Measurements from ENCODE around the gene ENDOV.

Gene ENDOV

GRCh38 chr17:80380068-80380467 is 34.9 kb upstream of the ENDOV start:
- Histone ChIP-seq H3K4me3 (ENCODE audit: low read length) (no peak overlapping the region), H3K36me3 (ENCODE audit: insufficient read depth, low read length) (peaks cover 94% of the 10 kb centered on the region), H3K27me3 (ENCODE audit: control insufficient read depth, insufficient read depth, low read length) (no peaks in the 10 kb centered on the region), H3K9ac (ENCODE audit: low read depth, low read length) (no peak overlapping the region), H3K4me1 (ENCODE audit: control insufficient read depth, insufficient read depth, low read length) (no peaks in the 10 kb centered on the region), H3K9me3 (replicated peaks; ENCODE audit: low read length) (no peaks in the 10 kb centered on the region), H3K4me2 (ENCODE audit: low read length) (no peak overlapping the region)

- H3K9ac ChIP-seq (ENCODE audit: low read depth, low read length): no peak overlapping the region
- H3K4me3 ChIP-seq (ENCODE audit: low read length): no peak overlapping the region
- H3K36me3 ChIP-seq (ENCODE audit: insufficient read depth, low read length): peaks cover 96% of the 10 kb centered on the region
- H3K27me3 ChIP-seq (ENCODE audit: control insufficient read depth, insufficient read depth, low read length): no peaks in the 10 kb centered on the region
- no peaks in the 10 kb centered on the region for H3K9me3 ChIP-seq (replicated peaks; ENCODE audit: low read length)
- no peaks in the 10 kb centered on the region for H3K4me1 ChIP-seq (ENCODE audit: control insufficient read depth, insufficient read depth, low read length)
- no peak overlapping the region for H3K4me2 ChIP-seq (ENCODE audit: low read length)
These were observed 34.4 kb upstream of the ENDOV start for GRCh38 chr17:80380555-80381002.

GRCh38 chr17:80381416-80381923 is 33.5 kb upstream of the ENDOV start:
- Histone ChIP-seq H3K4me3 (ENCODE audit: low read length) (no peak overlapping the region), H3K4me1 (ENCODE audit: control insufficient read depth, insufficient read depth, low read length) (no peaks in the 10 kb centered on the region), H3K36me3 (ENCODE audit: insufficient read depth, low read length) (peaks cover 95% of the 10 kb centered on the region), H3K4me2 (ENCODE audit: low read length) (no peak overlapping the region), H3K27me3 (ENCODE audit: control insufficient read depth, insufficient read depth, low read length) (no peaks in the 10 kb centered on the region), H3K9me3 (replicated peaks; ENCODE audit: low read length) (no peaks in the 10 kb centered on the region), H3K9ac (ENCODE audit: low read depth, low read length) (no peak overlapping the region)

GRCh38 chr17:80382446-80382845 is 32.5 kb upstream of the ENDOV start:
- Histone ChIP-seq H3K4me3 (ENCODE audit: low read length) (no peak overlapping the region), H3K9me3 (replicated peaks; ENCODE audit: low read length) (no peaks in the 10 kb centered on the region), H3K36me3 (ENCODE audit: insufficient read depth, low read length) (peaks cover 96% of the 10 kb centered on the region), H3K4me2 (ENCODE audit: low read length) (no peak overlapping the region), H3K4me1 (ENCODE audit: control insufficient read depth, insufficient read depth, low read length) (no peaks in the 10 kb centered on the region), H3K9ac (ENCODE audit: low read depth, low read length) (no peak overlapping the region), H3K27me3 (ENCODE audit: control insufficient read depth, insufficient read depth, low read length) (no peaks in the 10 kb centered on the region)

GRCh38 chr17:80382956-80383355 is 32.0 kb upstream of the ENDOV start:
- Histone ChIP-seq H3K9ac (ENCODE audit: low read depth, low read length) (no peak overlapping the region), H3K4me3 (ENCODE audit: low read length) (no peak overlapping the region), H3K9me3 (replicated peaks; ENCODE audit: low read length) (no peaks in the 10 kb centered on the region), H3K36me3 (ENCODE audit: insufficient read depth, low read length) (peaks cover 95% of the 10 kb centered on the region), H3K4me2 (ENCODE audit: low read length) (no peak overlapping the region), H3K4me1 (ENCODE audit: control insufficient read depth, insufficient read depth, low read length) (no peaks in the 10 kb centered on the region), H3K27me3 (ENCODE audit: control insufficient read depth, insufficient read depth, low read length) (no peaks in the 10 kb centered on the region)

GRCh38 chr17:80384078-80384960 is 30.6 kb upstream of the ENDOV start:
- no peak overlapping the region for H3K4me3 ChIP-seq (ENCODE audit: low read length)
- peaks cover 96% of the 10 kb centered on the region for H3K36me3 ChIP-seq (ENCODE audit: insufficient read depth, low read length)

GRCh38 chr17:80385046-80385445 is 29.9 kb upstream of the ENDOV start:
- Histone ChIP-seq H3K36me3 (ENCODE audit: insufficient read depth, low read length) (peaks cover 97% of the 10 kb centered on the region), H3K4me2 (ENCODE audit: low read length) (no peak overlapping the region), H3K4me1 (ENCODE audit: control insufficient read depth, insufficient read depth, low read length) (no peaks in the 10 kb centered on the region), H3K9ac (ENCODE audit: low read depth, low read length) (no peak overlapping the region), H3K9me3 (replicated peaks; ENCODE audit: low read length) (no peaks in the 10 kb centered on the region), H3K4me3 (ENCODE audit: low read length) (no peak overlapping the region), H3K27me3 (ENCODE audit: control insufficient read depth, insufficient read depth, low read length) (no peaks in the 10 kb centered on the region)

More at GRCh38 chr17:80384078-80384960, 30.6 kb upstream of the ENDOV start:
- Histone ChIP-seq H3K4me1 (ENCODE audit: control insufficient read depth, insufficient read depth, low read length) (no peaks in the 10 kb centered on the region), H3K9ac (ENCODE audit: low read depth, low read length) (no peak overlapping the region), H3K9me3 (replicated peaks; ENCODE audit: low read length) (no peaks in the 10 kb centered on the region), H3K27me3 (ENCODE audit: control insufficient read depth, insufficient read depth, low read length) (no peaks in the 10 kb centered on the region), H3K4me2 (ENCODE audit: low read length) (no peak overlapping the region)

- no peaks in the 10 kb centered on the region for H3K9me3 ChIP-seq (replicated peaks; ENCODE audit: low read length)
- H3K27me3 ChIP-seq (ENCODE audit: control insufficient read depth, insufficient read depth, low read length): no peaks in the 10 kb centered on the region
- peaks cover 94% of the 10 kb centered on the region for H3K36me3 ChIP-seq (ENCODE audit: insufficient read depth, low read length)
- H3K9ac ChIP-seq (ENCODE audit: low read depth, low read length): no peak overlapping the region
- no peak overlapping the region for H3K4me2 ChIP-seq (ENCODE audit: low read length)
- no peaks in the 10 kb centered on the region for H3K4me1 ChIP-seq (ENCODE audit: control insufficient read depth, insufficient read depth, low read length)
- H3K4me3 ChIP-seq (ENCODE audit: low read length): no peak overlapping the region
These were observed 28.6 kb upstream of the ENDOV start for GRCh38 chr17:80386341-80386740.

- H3K9me3 ChIP-seq (replicated peaks; ENCODE audit: low read length): no peaks in the 10 kb centered on the region
- H3K36me3 ChIP-seq (ENCODE audit: insufficient read depth, low read length): peaks cover 93% of the 10 kb centered on the region
- no peaks in the 10 kb centered on the region for H3K4me1 ChIP-seq (ENCODE audit: control insufficient read depth, insufficient read depth, low read length)
- H3K9ac ChIP-seq (ENCODE audit: low read depth, low read length): no peak overlapping the region
- H3K4me2 ChIP-seq (ENCODE audit: low read length): no peak overlapping the region
- no peaks in the 10 kb centered on the region for H3K27me3 ChIP-seq (ENCODE audit: control insufficient read depth, insufficient read depth, low read length)
- no peak overlapping the region for H3K4me3 ChIP-seq (ENCODE audit: low read length)
These were observed 27.9 kb upstream of the ENDOV start for GRCh38 chr17:80387071-80387470.

- Histone ChIP-seq H3K4me2 (ENCODE audit: low read length) (no peak overlapping the region), H3K9ac (ENCODE audit: low read depth, low read length) (no peak overlapping the region), H3K4me1 (ENCODE audit: control insufficient read depth, insufficient read depth, low read length) (no peaks in the 10 kb centered on the region), H3K9me3 (replicated peaks; ENCODE audit: low read length) (no peaks in the 10 kb centered on the region), H3K27me3 (ENCODE audit: control insufficient read depth, insufficient read depth, low read length) (no peaks in the 10 kb centered on the region), H3K36me3 (ENCODE audit: insufficient read depth, low read length) (peaks cover 92% of the 10 kb centered on the region), H3K4me3 (ENCODE audit: low read length) (no peak overlapping the region)
These were observed 26.8 kb upstream of the ENDOV start for GRCh38 chr17:80388175-80388574.

GRCh38 chr17:80388601-80389000 is 26.4 kb upstream of the ENDOV start:
- Histone ChIP-seq H3K4me2 (ENCODE audit: low read length) (no peak overlapping the region), H3K4me3 (ENCODE audit: low read length) (no peak overlapping the region), H3K9ac (ENCODE audit: low read depth, low read length) (no peak overlapping the region), H3K4me1 (ENCODE audit: control insufficient read depth, insufficient read depth, low read length) (no peaks in the 10 kb centered on the region), H3K36me3 (ENCODE audit: insufficient read depth, low read length) (peaks cover 92% of the 10 kb centered on the region), H3K9me3 (replicated peaks; ENCODE audit: low read length) (no peaks in the 10 kb centered on the region), H3K27me3 (ENCODE audit: control insufficient read depth, insufficient read depth, low read length) (no peaks in the 10 kb centered on the region)
